SKM-1 treated with dmso at 0.1 percent for 144 hours (cell line): ENCODE results near the gene CLSTN1.
"Not testable (repeated sequence)": the region's sequence is repeated elsewhere in the genome, so short reads cannot be mapped to it uniquely, and the experiment has no call there.

Experiments
- DNase-seq: peaks from one replicate; lab custom pipeline; 2025; ENCODE audit not compliant: unreplicated experiment; lab: John Stamatoyannopoulos, UW

CLSTN1 gene

GRCh38 chr1:9717193-9718005, 106.4 kb downstream of the CLSTN1 start:
- peak; percentile 19 for DNase-seq

GRCh38 chr1:9716404-9717192, 107.2 kb downstream of the CLSTN1 start:
- DNase-seq: no peak

GRCh38 chr1:9715536-9716226, 108.1 kb downstream of the CLSTN1 start:
- no peak for DNase-seq

- no peak for DNase-seq
Measured at GRCh38 chr1:9714257-9714718, 109.5 kb downstream of the CLSTN1 start.

GRCh38 chr1:9712767-9713166, 111.0 kb downstream of the CLSTN1 start:
- not testable (repeated sequence) for DNase-seq

- DNase-seq: no peak
Measured at GRCh38 chr1:9711466-9712020, 112.2 kb downstream of the CLSTN1 start.

GRCh38 chr1:9710037-9710436, 113.7 kb downstream of the CLSTN1 start:
- DNase-seq: no peak

GRCh38 chr1:9706178-9706577, 117.6 kb downstream of the CLSTN1 start:
- DNase-seq: no peak

- no peak for DNase-seq
Measured at GRCh38 chr1:9705337-9706093, 118.2 kb downstream of the CLSTN1 start.

- no peak for DNase-seq
Measured at GRCh38 chr1:9703681-9704080, 120.1 kb downstream of the CLSTN1 start.

GRCh38 chr1:9703165-9703509, 120.6 kb downstream of the CLSTN1 start:
- no peak for DNase-seq

- DNase-seq: no peak
Measured at GRCh38 chr1:9701665-9702064, 122.1 kb downstream of the CLSTN1 start.

GRCh38 chr1:9700340-9700739, 123.4 kb downstream of the CLSTN1 start:
- DNase-seq: no peak

GRCh38 chr1:9699361-9699760, 124.4 kb downstream of the CLSTN1 start:
- no peak for DNase-seq

- no peak for DNase-seq
Measured at GRCh38 chr1:9696793-9697192, 127.0 kb downstream of the CLSTN1 start.

GRCh38 chr1:9691691-9692090, 132.1 kb downstream of the CLSTN1 start:
- DNase-seq: no peak

- no peak for DNase-seq
Measured at GRCh38 chr1:9691108-9691445, 132.7 kb downstream of the CLSTN1 start.

GRCh38 chr1:9690440-9691107, 133.2 kb downstream of the CLSTN1 start:
- no peak for DNase-seq

- no peak for DNase-seq
Measured at GRCh38 chr1:9689971-9690381, 133.8 kb downstream of the CLSTN1 start.

GRCh38 chr1:9689011-9689706, 134.6 kb downstream of the CLSTN1 start:
- no peak for DNase-seq
